Measurements from ENCODE around the gene PCF11.

The PCF11 gene

DNA sequence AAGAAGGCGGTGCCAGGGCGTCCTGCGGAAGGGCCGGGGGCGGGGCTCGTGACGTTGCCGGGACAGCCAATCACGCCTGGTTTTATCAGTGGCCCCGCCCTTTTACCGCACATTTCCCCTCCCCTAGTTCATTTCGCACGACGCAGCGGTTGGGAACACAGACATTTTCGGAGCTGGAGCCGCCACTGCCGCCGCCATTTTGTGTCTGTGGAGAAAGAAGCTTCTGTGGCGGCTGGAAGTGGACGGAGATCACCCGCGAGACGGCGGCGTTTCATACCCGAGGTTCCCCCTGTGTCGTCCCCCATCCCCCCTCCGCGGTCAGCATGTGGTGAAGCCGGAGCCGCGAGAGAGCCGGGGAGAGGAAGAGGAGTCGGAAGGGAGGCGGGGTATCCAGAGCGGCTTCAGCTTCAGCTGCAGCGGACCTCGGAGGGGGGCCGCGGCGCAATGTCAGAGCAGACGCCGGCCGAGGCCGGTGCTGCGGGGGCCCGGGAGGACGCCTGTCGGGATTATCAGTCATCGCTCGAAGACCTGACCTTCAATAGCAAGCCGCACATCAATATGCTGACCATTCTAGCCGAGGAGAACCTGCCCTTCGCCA is at the start of gene PCF11:
PCF11 (plus strand) TSS at position 136 of the 598 bp plus-strand sequence; CDS start at position 445, 309 bp downstream.
- peak within 1 kb of the TSS; percentile 100 for H3K9ac ChIP-seq (ENCODE audit: low read length)
- H3K36me3 ChIP-seq (ENCODE audit: insufficient read depth, low read length) = peaks cover 11% of the 10 kb centered on the region
- peak within 1 kb of the TSS; percentile 93 to 100 for H3K4me3 ChIP-seq (ENCODE audit: low read depth in 1 of 2, low read length in 2 of 2)
- no peaks in the 10 kb centered on the region for H3K27me3 ChIP-seq (ENCODE audit: control insufficient read depth in 1 of 2, insufficient read depth in 2 of 2, low read length in 2 of 2)
- H3K27ac ChIP-seq (ENCODE audit: low read depth, low read length) = peak within 1 kb of the TSS; percentile 94
- no peaks in the 10 kb centered on the region for H3K9me3 ChIP-seq (ENCODE audit: low read length)
- H3K4me1 ChIP-seq (ENCODE audit: insufficient read depth, low read length) = peaks cover 17% of the 10 kb centered on the region

DNA sequence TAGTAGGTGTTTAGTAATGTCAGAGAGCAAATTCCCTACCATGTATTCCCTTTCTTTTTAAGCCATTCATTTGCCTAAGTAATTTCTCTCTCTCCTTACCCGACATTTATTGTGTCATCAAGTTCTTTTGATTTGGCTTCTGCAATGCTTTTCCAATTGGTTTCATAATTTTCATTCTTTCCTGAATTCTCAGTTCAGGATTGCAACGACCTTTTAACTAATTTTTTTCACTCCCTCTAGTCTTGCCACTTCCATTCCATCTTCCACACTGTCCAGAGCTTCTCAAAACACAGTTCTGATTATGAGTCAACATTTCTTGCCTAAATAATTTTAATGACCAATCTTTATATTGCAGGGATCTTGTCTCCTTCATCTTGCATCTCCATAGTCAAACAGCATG is 44.0 kb upstream of the PCF11 start:
- Histone ChIP-seq H3K36me3 (ENCODE audit: insufficient read depth, low read length) (no peaks in the 10 kb centered on the region), H3K4me1 (ENCODE audit: insufficient read depth, low read length) (peaks cover 16% of the 10 kb centered on the region), H3K4me3 (ENCODE audit: low read depth in 1 of 2, low read length in 2 of 2) (no peak overlapping the region), H3K27me3 (ENCODE audit: control insufficient read depth in 1 of 2, insufficient read depth in 2 of 2, low read length in 2 of 2) (no peaks in the 10 kb centered on the region), H3K9me3 (ENCODE audit: low read length) (no peaks in the 10 kb centered on the region), H3K9ac (ENCODE audit: low read length) (no peak overlapping the region), H3K27ac (ENCODE audit: low read depth, low read length) (no peak overlapping the region)

DNA sequence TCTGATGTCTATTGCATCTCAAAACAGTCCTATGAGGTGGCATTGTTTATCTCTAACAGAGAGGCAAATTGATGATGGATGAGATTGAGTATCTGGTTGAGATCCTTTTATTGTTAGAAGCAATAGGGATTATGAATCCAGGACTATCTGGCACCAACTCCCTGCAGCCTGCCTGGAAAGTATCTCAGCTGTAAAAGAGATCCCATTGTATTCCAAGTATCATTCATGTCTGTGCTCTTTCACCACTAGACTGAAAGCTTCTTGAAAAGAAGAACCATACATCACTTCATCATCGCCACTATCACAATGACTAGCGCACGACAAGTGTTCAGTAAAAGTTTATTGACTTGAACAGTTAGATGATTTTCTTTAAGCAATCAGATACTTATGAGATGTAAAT is 41.9 kb upstream of the PCF11 start:
- peak overlapping the region; percentile 22 for H3K9ac ChIP-seq (ENCODE audit: low read length)
- H3K27me3 ChIP-seq (ENCODE audit: control insufficient read depth in 1 of 2, insufficient read depth in 2 of 2, low read length in 2 of 2) = no peaks in the 10 kb centered on the region
- H3K4me3 ChIP-seq (ENCODE audit: low read depth in 1 of 2, low read length in 2 of 2) = peak overlapping the region in 1 of 2 donors; percentile 17
- H3K27ac ChIP-seq (ENCODE audit: low read depth, low read length) = no peak overlapping the region
- H3K9me3 ChIP-seq (ENCODE audit: low read length) = no peaks in the 10 kb centered on the region
- H3K4me1 ChIP-seq (ENCODE audit: insufficient read depth, low read length) = peaks cover 28% of the 10 kb centered on the region
- no peaks in the 10 kb centered on the region for H3K36me3 ChIP-seq (ENCODE audit: insufficient read depth, low read length)

GRCh38 chr11:83115551-83115950 is 41.4 kb upstream of the PCF11 start:
- Histone ChIP-seq H3K9me3 (ENCODE audit: low read length) (no peaks in the 10 kb centered on the region), H3K9ac (ENCODE audit: low read length) (peak overlapping the region; percentile 22), H3K4me3 (ENCODE audit: low read depth in 1 of 2, low read length in 2 of 2) (peak overlapping the region in 1 of 2 donors; percentile 17), H3K27ac (ENCODE audit: low read depth, low read length) (no peak overlapping the region), H3K36me3 (ENCODE audit: insufficient read depth, low read length) (no peaks in the 10 kb centered on the region), H3K27me3 (ENCODE audit: control insufficient read depth in 1 of 2, insufficient read depth in 2 of 2, low read length in 2 of 2) (no peaks in the 10 kb centered on the region), H3K4me1 (ENCODE audit: insufficient read depth, low read length) (peaks cover 28% of the 10 kb centered on the region)

DNA sequence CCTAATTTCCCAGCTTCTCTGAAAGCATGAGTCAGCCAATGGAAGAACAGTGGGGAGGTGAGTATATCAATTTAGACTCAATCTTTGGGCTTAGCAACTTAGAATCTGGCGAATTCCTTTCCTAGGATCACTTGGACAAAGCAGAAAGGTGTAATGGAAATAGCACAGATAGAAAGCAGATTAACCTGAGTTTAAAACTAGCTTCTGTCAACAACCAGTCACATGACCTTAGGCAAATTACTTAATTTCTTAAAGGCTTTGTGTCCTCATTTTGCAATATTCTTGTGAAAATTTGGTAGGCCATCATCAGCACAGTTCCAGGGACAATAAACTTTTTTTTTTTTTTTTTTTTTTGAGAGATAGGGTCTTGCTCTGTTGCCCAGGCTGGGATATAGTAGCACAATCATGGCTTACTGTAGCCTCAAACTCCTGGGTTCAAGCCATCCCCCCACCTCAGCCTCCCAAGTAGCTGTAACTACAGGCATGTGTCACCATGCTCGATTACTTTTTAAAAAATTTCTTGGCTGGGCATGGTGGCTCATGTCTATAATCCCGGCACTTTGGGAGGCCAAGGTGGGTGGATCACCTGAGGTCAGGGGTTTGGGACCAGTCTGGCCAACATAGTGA is 40.8 kb upstream of the PCF11 start:
- Histone ChIP-seq H3K36me3 (ENCODE audit: insufficient read depth, low read length) (no peaks in the 10 kb centered on the region), H3K9me3 (ENCODE audit: low read length) (no peaks in the 10 kb centered on the region), H3K27ac (ENCODE audit: low read depth, low read length) (no peak overlapping the region), H3K4me1 (ENCODE audit: insufficient read depth, low read length) (peaks cover 28% of the 10 kb centered on the region), H3K27me3 (ENCODE audit: control insufficient read depth in 1 of 2, insufficient read depth in 2 of 2, low read length in 2 of 2) (no peaks in the 10 kb centered on the region), H3K4me3 (ENCODE audit: low read depth in 1 of 2, low read length in 2 of 2) (peak overlapping the region in 1 of 2 donors; percentile 17), H3K9ac (ENCODE audit: low read length) (no peak overlapping the region)

- Histone ChIP-seq H3K4me1 (ENCODE audit: insufficient read depth, low read length) (peaks cover 28% of the 10 kb centered on the region), H3K27me3 (ENCODE audit: control insufficient read depth in 1 of 2, insufficient read depth in 2 of 2, low read length in 2 of 2) (no peaks in the 10 kb centered on the region), H3K36me3 (ENCODE audit: insufficient read depth, low read length) (no peaks in the 10 kb centered on the region), H3K9me3 (ENCODE audit: low read length) (no peaks in the 10 kb centered on the region), H3K27ac (ENCODE audit: low read depth, low read length) (no peak overlapping the region), H3K4me3 (ENCODE audit: low read depth in 1 of 2, low read length in 2 of 2) (no peak overlapping the region), H3K9ac (ENCODE audit: low read length) (no peak overlapping the region)
These were observed 38.1 kb upstream of the PCF11 start for GRCh38 chr11:83118814-83119213.

DNA sequence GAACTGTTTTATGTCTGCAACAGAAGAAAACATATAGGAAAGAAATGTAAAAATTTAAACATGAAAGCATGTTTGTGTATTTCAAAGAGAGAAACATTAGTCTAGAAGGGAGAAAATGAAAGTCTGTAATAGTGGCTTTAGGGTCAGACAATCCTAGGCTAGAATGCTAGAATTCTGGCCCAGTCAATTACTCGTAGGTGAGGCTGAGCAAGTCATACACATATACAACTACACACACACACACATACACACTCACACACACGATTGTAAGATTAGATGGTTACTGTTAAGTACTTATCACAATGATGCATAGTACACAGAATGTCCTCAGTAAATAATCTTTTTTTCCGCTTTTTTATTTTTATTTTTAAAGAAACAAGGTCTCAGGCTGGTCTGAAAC is 37.7 kb upstream of the PCF11 start:
- H3K27ac ChIP-seq (ENCODE audit: low read depth, low read length) = no peak overlapping the region
- H3K4me1 ChIP-seq (ENCODE audit: insufficient read depth, low read length) = peaks cover 28% of the 10 kb centered on the region
- H3K27me3 ChIP-seq (ENCODE audit: control insufficient read depth in 1 of 2, insufficient read depth in 2 of 2, low read length in 2 of 2) = no peaks in the 10 kb centered on the region
- H3K9ac ChIP-seq (ENCODE audit: low read length) = no peak overlapping the region
- no peaks in the 10 kb centered on the region for H3K36me3 ChIP-seq (ENCODE audit: insufficient read depth, low read length)
- H3K4me3 ChIP-seq (ENCODE audit: low read depth in 1 of 2, low read length in 2 of 2) = no peak overlapping the region
- H3K9me3 ChIP-seq (ENCODE audit: low read length) = no peaks in the 10 kb centered on the region

- no peak overlapping the region for H3K27ac ChIP-seq (ENCODE audit: low read depth, low read length)
- no peaks in the 10 kb centered on the region for H3K27me3 ChIP-seq (ENCODE audit: control insufficient read depth in 1 of 2, insufficient read depth in 2 of 2, low read length in 2 of 2)
- no peaks in the 10 kb centered on the region for H3K36me3 ChIP-seq (ENCODE audit: insufficient read depth, low read length)
- H3K9me3 ChIP-seq (ENCODE audit: low read length) = no peaks in the 10 kb centered on the region
- no peak overlapping the region for H3K4me3 ChIP-seq (ENCODE audit: low read depth in 1 of 2, low read length in 2 of 2)
- H3K9ac ChIP-seq (ENCODE audit: low read length) = no peak overlapping the region
- H3K4me1 ChIP-seq (ENCODE audit: insufficient read depth, low read length) = peaks cover 27% of the 10 kb centered on the region
These were observed 36.6 kb upstream of the PCF11 start for GRCh38 chr11:83120327-83120726.

DNA sequence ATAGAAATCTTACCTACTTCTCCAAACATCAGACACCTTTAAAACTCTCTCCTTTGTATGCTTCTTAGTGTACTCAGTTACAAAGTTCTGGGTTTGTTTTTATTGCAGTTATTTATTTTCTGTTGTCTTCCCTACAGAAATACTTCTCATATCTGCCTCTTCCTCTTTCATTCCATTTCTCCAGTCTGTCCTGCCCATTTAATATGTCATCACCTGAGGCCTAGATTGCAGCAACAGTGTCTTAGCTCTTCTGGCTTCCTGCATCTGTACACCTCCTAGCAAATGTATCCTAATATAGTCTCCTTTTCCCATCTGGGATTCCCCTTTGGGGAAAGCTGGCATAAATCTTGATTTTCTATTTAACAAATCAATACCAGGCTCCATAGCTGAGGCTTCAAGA is 34.9 kb upstream of the PCF11 start:
- Histone ChIP-seq H3K27ac (ENCODE audit: low read depth, low read length) (no peak overlapping the region), H3K9me3 (ENCODE audit: low read length) (no peaks in the 10 kb centered on the region), H3K36me3 (ENCODE audit: insufficient read depth, low read length) (no peaks in the 10 kb centered on the region), H3K4me1 (ENCODE audit: insufficient read depth, low read length) (peaks cover 12% of the 10 kb centered on the region), H3K27me3 (ENCODE audit: control insufficient read depth in 1 of 2, insufficient read depth in 2 of 2, low read length in 2 of 2) (no peaks in the 10 kb centered on the region), H3K4me3 (ENCODE audit: low read depth in 1 of 2, low read length in 2 of 2) (no peak overlapping the region), H3K9ac (ENCODE audit: low read length) (no peak overlapping the region)

- no peaks in the 10 kb centered on the region for H3K36me3 ChIP-seq (ENCODE audit: insufficient read depth, low read length)
- peaks cover 12% of the 10 kb centered on the region for H3K4me1 ChIP-seq (ENCODE audit: insufficient read depth, low read length)
- no peak overlapping the region for H3K9ac ChIP-seq (ENCODE audit: low read length)
- no peak overlapping the region for H3K27ac ChIP-seq (ENCODE audit: low read depth, low read length)
- no peaks in the 10 kb centered on the region for H3K9me3 ChIP-seq (ENCODE audit: low read length)
- H3K4me3 ChIP-seq (ENCODE audit: low read depth in 1 of 2, low read length in 2 of 2) = no peak overlapping the region
- H3K27me3 ChIP-seq (ENCODE audit: control insufficient read depth in 1 of 2, insufficient read depth in 2 of 2, low read length in 2 of 2) = no peaks in the 10 kb centered on the region
These were observed 34.2 kb upstream of the PCF11 start for GRCh38 chr11:83122766-83123165.

- no peaks in the 10 kb centered on the region for H3K9me3 ChIP-seq (ENCODE audit: low read length)
- no peak overlapping the region for H3K27ac ChIP-seq (ENCODE audit: low read depth, low read length)
These were observed 32.1 kb upstream of the PCF11 start for GRCh38 chr11:83124636-83125424.

More at GRCh38 chr11:83124636-83125424, 32.1 kb upstream of the PCF11 start:
- H3K36me3 ChIP-seq (ENCODE audit: insufficient read depth, low read length) = no peaks in the 10 kb centered on the region
- H3K27me3 ChIP-seq (ENCODE audit: control insufficient read depth in 1 of 2, insufficient read depth in 2 of 2, low read length in 2 of 2) = no peaks in the 10 kb centered on the region
- no peak overlapping the region for H3K9ac ChIP-seq (ENCODE audit: low read length)
- H3K4me1 ChIP-seq (ENCODE audit: insufficient read depth, low read length) = no peaks in the 10 kb centered on the region
- H3K4me3 ChIP-seq (ENCODE audit: low read depth in 1 of 2, low read length in 2 of 2) = no peak overlapping the region
